ENCODE measurements around the gene ACTA2.
"Not testable (repeated sequence)": the region's sequence is repeated elsewhere in the genome, so short reads cannot be mapped to it uniquely, and the experiment has no call there.

The ACTA2 gene

DNA sequence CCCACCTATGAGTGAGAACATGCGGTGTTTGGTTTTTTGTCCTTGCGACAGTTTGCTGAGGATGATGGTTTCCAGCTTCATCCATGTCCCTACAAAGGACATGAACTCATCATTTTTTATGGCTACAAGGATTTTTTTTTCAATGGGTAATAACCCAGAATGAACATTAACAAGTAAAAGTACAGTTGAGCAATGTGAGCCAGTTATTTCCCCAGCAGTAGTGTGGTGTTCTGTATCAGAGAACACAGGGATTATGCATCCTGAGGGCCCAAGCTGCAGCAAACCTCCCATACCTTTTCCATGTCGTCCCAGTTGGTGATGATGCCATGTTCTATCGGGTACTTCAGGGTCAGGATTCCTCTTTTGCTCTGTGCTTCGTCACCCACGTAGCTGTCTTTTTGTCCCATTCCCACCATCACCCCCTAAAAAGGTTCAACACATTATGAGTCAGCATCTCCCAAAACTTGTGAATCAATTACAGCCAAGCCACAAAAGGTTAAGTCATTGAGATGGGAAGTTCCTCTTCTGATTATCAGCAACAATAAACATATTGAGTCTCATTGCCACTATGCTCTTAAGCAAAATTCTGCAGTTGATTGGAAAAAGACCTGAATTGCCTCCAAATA is 5.5 kb downstream of the ACTA2 start:
- no peak for DNase-seq

DNA sequence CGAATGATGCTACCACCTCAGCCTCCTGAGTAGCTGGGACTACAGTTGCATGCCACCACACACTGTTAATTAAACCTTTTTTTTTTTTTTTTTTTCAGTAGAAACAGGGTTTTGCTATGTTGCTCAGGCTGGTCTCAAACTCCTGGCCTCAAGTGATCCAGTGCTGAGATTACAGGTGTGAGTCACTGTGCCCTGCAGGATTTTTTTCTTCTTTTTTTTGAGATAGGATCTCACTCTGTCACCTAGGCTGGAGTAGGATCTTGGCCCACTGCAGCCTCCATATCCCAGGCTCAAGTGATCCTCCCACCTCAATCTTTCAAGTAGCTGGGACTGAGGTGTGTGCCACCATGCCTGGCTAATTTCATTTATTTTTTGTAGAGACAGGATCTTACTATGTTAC is 6.4 kb downstream of the ACTA2 start:
- no peak for DNase-seq

- DNase-seq: no peak
These were observed 7.8 kb downstream of the ACTA2 start for GRCh38 chr10:88944813-88945212.

DNA sequence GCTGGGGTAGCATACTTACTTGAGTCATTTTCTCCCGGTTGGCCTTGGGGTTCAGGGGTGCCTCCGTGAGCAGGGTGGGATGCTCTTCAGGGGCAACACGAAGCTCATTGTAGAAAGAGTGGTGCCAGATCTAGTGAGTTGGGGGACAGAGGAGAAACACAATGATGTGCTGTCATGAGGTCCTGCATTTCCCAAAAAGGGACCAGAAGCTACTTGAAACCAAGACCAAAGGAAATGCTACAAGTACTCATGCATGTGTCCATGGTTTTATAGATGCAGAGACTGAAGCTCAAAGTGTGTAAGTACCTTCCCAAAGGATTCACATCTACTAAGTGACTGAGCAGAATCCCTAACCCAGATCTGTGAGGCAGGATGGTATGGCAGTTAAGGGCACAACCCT is 8.8 kb downstream of the ACTA2 start:
- no peak for DNase-seq

DNA sequence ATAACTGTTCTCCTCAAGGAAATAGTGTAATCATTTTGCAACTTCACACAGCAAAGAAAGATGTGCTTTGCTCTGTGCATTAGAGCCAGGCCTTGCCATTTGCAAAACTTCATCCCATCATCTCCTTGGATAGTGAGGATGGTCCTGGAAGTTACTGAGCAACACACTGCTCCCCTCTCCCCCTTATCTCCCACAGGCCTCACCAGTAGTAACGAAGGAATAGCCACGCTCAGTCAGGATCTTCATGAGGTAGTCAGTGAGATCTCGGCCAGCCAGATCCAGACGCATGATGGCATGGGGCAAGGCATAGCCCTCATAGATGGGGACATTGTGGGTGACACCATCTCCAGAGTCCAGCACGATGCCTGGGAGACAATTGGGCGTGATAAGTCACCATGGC is 11.5 kb downstream of the ACTA2 start:
- DNase-seq: no peak

- no peak for DNase-seq
These were observed 13.6 kb downstream of the ACTA2 start for GRCh38 chr10:88938938-88939337.

- no peak for DNase-seq
These were observed 14.5 kb downstream of the ACTA2 start for GRCh38 chr10:88938039-88938438.

DNA sequence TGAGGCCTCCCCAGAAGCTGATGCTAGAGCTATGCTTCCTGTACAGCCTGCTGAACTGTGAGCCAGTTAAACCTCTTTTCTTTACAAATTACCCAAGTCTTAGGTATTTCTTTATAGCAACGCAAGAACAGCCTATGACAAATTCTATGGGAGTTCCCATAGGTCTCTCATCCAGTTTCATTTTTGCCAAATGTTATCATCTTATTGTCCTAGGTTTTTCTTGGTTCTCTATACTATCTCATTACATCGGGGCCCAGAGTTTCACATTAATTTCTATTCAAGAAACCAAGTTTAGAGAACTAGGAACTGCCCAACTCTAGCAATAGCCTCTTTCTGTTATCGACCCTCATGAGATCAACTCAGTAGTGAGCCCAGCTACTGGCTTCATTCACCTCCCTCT is 15.9 kb downstream of the ACTA2 start:
- no peak for DNase-seq

DNA sequence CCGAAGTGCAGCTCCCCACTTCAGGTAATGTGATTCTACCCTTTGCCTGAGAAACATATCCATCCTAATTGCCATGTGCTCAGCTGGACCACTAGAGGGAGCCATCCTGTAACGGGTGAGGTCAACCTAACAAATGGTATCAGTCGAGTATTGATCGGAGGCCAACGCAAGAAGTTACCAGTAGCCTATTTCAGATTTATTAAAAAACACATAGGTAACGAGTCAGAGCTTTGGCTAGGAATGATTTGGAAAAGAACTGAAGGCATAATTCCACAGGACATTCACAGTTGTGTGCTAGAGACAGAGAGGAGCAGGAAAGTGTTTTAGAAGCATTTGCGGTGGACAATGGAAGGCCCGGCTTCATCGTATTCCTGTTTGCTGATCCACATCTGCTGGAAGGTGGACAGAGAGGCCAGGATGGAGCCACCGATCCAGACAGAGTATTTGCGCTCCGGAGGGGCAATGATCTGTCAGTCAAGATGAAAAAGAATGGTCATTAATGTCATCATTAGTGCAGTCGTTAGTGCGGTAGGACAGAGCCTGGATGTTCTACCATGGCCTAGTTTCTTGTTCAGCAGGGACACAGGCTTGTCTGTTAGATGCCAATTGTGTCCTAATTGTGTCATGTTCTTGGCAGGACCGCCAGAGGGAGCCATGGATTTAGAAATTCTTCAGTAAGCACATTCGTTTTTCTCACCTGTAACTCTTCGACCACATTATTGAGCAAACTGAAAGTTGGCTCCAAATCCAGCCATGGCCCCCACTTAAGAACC is 17.5 kb downstream of the ACTA2 start:
- DNase-seq: peak; percentile 78

DNA sequence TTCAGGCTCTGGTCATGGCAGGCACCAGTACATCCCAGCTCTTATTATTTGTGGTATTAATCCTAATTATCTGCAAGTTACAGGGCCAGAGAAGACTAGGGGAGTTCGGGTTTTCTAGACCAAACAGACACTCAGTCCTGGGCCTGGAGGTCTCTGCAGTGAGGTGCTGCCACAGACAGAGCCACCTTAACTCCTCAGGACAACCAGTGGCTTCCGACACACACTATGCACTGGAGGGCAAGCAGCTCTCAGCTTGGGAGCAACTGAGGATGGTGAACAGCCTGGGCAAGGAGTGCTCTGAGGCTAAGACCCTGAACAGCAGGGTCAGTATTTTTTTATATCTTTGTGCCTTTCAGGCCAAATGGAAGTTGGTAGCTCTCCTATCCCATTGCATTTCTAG is 19.0 kb downstream of the ACTA2 start:
- no peak for DNase-seq

DNA sequence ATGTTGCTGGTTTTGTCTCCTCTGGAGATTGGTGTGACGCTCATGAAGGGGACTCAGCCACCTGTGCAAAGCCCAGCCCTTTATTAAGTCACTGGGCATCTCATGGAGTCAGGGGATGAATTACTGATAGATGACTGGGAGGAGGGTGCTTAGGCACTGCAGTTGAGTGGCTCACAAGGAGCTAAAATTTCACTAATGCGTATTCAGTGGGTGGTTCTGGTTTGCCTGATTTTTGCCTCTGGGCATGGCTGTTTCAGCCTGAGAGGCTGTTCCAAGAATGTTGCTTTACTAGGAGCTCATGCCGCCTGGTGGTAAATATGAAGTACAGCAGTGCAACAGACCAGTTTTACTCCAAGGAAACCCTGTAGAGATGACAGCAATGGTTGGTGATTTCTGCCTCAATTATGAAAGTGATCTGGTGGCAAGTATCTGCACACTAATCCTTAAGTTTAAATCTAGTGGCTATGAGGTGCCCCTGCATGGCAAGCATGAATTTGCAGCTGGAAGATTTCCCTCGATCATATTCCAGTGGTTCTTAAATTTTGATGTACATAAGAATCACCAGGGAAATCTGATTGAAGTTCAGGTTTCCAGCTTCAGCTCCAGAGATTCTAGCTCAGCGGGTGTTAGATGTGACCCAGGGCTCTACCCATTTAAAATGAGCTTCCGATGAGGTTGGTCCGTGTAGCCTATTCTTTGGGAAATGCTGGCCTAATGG is 19.9 kb downstream of the ACTA2 start:
- DNase-seq: peak; percentile 54

- not testable (repeated sequence) for DNase-seq
These were observed 20.5 kb downstream of the ACTA2 start for GRCh38 chr10:88932029-88932428.

DNA sequence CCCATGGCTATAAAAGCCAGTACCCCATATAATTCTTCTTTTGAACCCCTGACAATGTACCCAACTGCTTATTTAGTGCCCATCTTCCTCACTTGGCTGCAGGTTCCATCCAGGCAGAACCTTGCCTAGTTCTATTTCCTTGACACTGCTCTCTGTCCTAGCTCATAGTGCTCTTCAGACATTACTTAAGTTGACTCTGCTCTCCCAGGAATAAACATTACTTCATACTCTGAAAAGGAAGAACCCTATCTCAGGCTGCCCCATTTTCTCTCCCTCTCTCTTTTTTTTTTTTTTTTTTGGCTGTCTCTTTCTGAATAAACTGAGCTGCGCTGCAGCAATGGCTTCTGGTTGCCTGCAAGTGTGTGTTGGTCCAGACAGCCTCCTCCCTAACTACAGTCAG is 21.0 kb downstream of the ACTA2 start:
- no peak for DNase-seq

DNA sequence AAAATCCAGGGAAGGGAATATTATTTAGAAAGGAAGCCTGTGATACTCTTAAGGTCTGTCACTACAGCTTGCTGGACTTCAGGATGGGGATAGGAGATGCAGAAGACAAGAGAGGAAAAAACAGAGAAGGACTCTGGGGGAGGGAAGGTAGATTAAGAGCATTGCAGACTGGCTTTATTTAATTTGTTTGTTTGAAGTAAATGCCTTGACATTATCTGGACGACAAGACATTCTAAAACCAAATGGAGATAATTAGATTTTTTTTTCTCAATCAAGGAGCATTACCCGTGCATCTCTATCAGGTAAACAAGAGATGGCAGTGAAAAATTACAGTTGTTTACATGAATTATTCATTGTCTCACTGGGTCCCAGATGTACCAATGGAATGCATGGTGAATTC is 24.3 kb downstream of the ACTA2 start:
- DNase-seq: no peak

GRCh38 chr10:88927416-88927690 is 25.2 kb downstream of the ACTA2 start:
- no peak for DNase-seq

DNA sequence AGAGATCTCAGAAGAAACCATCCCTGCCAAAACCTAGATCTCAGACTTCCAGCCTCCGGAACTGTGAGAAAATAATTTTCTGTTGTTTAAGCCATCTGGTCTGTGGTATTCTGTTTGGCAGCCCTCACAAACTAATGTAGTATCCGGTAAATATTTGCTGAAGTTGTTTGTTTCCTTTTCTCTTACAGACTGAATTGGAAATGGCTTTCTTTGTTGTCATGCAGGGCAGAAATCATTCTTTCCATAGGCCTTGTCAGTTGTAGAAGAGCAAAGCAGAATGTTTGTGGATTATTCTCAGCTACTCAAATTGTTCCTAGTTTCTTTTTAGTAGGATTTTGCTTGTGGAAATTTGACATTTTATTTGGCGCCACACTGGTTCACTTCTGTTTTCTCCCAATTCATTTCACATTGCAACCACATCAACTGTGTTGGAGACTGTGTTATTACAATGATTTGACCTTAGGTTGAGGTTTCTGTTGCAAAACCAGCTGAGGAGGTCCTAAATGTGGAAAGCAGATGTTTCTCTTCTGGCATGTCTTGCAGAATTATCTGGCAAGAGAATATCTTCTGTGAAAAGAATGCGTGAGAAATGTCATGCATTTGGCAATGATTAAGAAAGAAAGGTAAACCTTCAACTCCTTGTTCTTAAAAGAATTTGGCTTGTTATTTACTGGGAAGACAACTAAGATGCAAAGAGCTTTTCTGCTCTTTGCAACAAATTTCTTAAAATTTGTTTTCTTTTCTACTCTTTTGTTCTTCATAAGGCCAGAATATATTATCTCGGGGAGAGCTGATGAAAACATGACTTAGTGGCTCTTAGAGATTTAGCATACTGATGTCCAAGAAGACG is 25.8 kb downstream of the ACTA2 start:
- no peak for DNase-seq

DNA sequence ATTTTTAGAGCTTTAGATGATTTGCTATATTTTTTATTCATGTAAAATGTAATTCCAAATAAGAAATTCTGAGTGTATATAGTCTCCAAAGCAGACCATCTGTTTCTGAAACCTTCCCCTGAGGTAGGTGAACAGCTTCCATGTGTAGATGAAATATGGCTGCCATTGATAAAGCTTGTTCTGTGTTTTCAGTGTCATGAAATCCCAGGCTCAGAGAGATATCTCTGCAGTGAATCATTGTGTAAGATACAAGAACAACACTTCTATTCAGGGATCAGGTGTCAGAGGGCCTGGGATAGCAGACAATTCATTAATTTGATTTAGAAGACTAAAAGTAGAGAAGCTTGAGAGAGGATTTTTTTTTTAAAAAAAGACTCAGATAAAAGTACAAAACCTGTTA is 29.1 kb downstream of the ACTA2 start:
- no peak for DNase-seq

DNA sequence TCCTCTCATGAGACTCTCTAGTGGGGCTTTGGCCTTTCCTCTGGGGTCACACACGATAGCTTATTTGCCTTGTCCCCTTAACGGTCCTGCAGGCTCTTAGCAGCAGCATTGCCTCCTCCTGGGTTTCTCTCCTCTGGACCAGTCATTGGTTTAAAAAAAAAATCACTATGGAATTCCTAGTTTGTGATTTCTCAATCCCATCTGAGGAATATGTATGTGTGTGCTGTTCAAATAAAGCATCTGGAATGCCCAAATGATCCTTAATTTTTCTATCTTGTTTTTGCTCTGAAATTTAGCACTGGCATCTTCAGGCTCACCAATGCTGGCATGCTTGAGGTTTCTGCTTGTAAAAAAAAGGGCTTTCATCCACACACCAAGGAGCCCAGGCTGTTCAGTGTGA is 30.5 kb downstream of the ACTA2 start:
- no peak for DNase-seq

DNA sequence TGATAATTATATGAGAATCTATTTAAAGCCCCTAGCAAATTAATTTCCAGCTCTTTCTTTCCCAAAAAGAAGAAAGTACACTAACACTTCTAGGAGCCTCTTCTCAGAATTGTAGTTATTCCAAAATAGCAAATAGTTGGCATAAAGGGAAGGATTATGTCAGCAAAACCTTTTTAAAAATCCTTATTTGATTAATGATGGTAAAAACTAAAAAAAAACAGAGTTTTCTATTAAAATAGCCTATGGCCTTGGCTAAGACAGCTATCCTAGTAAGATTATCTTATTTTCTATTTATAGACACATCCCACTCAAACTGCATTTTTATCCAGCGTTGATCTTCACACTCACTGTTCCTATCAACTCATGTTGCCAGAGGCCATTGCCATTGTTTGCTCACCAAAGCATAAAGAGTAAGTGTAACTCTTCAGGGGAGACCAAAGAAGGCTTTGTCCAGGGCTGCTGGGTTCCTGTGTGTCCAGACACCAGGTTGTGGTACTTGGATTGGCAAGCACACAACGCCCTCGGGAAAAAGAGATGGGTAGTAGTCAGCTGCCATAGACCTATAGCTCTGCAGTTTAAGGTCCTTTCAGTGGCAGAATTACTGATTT is 31.5 kb downstream of the ACTA2 start:
- no peak for DNase-seq

- no peak for DNase-seq
These were observed 32.4 kb downstream of the ACTA2 start for GRCh38 chr10:88920198-88920597.

GRCh38 chr10:88919041-88919440 is 33.5 kb downstream of the ACTA2 start:
- DNase-seq: no peak

GRCh38 chr10:88918191-88918905 is 34.2 kb downstream of the ACTA2 start:
- DNase-seq: no peak

Measured in stimulated activated CD4-positive, alpha-beta T cell treated with anti-CD3 and anti-CD28 coated beads, Interleukin-4, amount 100 ng/mL, for 24 hours (primary cell).